Cardiac muscle cell (in vitro differentiated cells and primary cell): ENCODE data around the gene FBXO48. TPM values are rescaled to one million over a fixed set of nuclear protein-coding genes. Genes with fewer than 3 reads are reported as not detected.

ENCODE experiments used
- DNase-seq, 2 donors: peaks; one replicate each; pipeline versions ENCODE4 v3.0.0 to v3.0.0-alpha.2; 2010 to 2017; ENCODE audit warnings: low read depth in 1 of 2, low spot score in 1 of 2
- H3K27ac ChIP-seq: fragments of 200-600 bp; sonication (generic); 2 replicates; pipeline ENCODE4 v1.5.1; 2016
- H3K27me3 ChIP-seq: fragments of 200-600 bp; sonication (generic); 2 replicates; pipeline ENCODE4 v1.6.0; 2016; ENCODE audit warnings: control low read depth
- H3K36me3 ChIP-seq: fragments of 200-600 bp; sonication (generic); 2 replicates; pipeline ENCODE4 v1.5.1; 2016; ENCODE audit warnings: control low read depth
- H3K4me1 ChIP-seq: fragments of 200-600 bp; sonication (generic); 2 replicates; pipeline ENCODE4 v1.8.1; 2017; ENCODE audit warnings: low read depth, mild to moderate bottlenecking, mixed run types
- H3K4me3 ChIP-seq: fragments of 200-600 bp; sonication (generic); 2 replicates; pipeline ENCODE4 v1.5.1; 2016; ENCODE audit warnings: mild to moderate bottlenecking
- H3K9me3 ChIP-seq: fragments of 200-600 bp; sonication (generic); 2 replicates; pipeline ENCODE4 v1.5.1; 2017; ENCODE audit warnings: low read depth, mild to moderate bottlenecking, control low read depth
- polyA plus RNA-seq: library from polyadenylated mRNA; unstranded; fragments of >200 nt; fragmentation: Nextera tagmentation; extraction: Ambion mirVana; gene quantifications from 2 replicates; pipeline ENCODE4 v1.2.1, GENCODE V29; 2016
- total RNA-seq: library from RNA; depleted of rRNA; stranded (reverse); fragments of >200 nt; gene quantifications from 2 replicates; pipeline ENCODE4 v1.2.3, GENCODE V29; 2016
- TF ChIP-seq, protein P1 (sequence below): IDR thresholded peaks from 2 replicates; pipeline ENCODE4 v1.5.1; 2012; ENCODE audit warnings: low read depth, mild to moderate bottlenecking, low read length

The FBXO48 gene
- total and polyA plus RNA-seq, 2 experiments from 2014 or later = 0.50 to 0.66 TPM

DNA sequence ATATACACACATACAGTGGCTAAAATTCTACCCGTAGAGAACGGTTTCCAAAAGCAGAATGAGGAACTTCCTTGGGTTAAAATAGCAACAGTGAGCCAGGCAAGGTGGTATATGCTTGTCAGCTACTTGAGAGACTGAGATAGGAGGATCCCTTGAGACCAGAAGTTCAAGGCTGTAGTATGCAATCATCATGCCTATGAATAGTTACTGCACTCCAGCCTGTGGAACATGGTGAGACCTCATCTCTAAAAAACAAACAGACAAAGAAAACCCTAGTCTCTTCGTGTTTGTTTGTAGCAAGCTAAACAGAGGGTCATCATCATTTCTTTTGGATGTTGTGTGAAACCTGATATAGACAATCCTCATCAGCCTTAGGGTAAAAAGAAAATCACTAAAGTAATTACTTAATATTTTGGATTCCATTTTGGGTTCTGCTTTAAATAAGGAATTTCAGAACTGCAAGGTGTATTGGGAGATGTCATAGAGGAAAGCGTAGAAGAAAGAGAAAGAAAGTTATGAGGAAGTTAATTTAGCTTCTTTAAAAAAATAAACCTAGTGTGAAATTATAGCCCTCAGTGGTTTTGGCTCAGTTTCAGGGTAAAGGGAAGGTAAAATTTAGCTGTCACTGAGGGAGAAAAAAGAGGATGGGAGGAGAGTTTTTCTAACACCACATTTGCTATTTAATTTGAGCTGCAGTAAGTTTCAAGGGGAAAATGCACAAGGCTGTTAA, 55.5 kb downstream of the FBXO48 start:
- Histone ChIP-seq H3K4me3 (no peak overlapping the region), H3K9me3 (no peaks in the 10 kb centered on the region), H3K36me3 (no peaks in the 10 kb centered on the region), H3K27me3 (no peaks in the 10 kb centered on the region), H3K27ac (peak overlapping the region; percentile 75), H3K4me1 (peaks cover 40% of the 10 kb centered on the region)
- TF ChIP-seq, protein P1, sequence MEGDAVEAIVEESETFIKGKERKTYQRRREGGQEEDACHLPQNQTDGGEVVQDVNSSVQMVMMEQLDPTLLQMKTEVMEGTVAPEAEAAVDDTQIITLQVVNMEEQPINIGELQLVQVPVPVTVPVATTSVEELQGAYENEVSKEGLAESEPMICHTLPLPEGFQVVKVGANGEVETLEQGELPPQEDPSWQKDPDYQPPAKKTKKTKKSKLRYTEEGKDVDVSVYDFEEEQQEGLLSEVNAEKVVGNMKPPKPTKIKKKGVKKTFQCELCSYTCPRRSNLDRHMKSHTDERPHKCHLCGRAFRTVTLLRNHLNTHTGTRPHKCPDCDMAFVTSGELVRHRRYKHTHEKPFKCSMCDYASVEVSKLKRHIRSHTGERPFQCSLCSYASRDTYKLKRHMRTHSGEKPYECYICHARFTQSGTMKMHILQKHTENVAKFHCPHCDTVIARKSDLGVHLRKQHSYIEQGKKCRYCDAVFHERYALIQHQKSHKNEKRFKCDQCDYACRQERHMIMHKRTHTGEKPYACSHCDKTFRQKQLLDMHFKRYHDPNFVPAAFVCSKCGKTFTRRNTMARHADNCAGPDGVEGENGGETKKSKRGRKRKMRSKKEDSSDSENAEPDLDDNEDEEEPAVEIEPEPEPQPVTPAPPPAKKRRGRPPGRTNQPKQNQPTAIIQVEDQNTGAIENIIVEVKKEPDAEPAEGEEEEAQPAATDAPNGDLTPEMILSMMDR = no peak
- DNase-seq = peak in 1 of 2 donors; percentile 31

Other genes starting within 250 kb of the FBXO48 start
- 16.3 and 17.0 TPM in 2 replicates for gene PPP3R1, start 214.8 kb downstream of the FBXO48 start, total RNA-seq
- gene PPP3R1, start 214.8 kb downstream of the FBXO48 start, polyA plus RNA-seq = 2.3 and 4.4 TPM in 2 replicates
- 6.9 and 8.8 TPM in 2 replicates for gene CNRIP1, start 147.3 kb downstream of the FBXO48 start, total RNA-seq
- gene CNRIP1, start 147.3 kb downstream of the FBXO48 start, polyA plus RNA-seq = 9.3 and 14.3 TPM in 2 replicates
- gene PLEK, start 102.0 kb downstream of the FBXO48 start, total RNA-seq = not detected in 2 replicates
- gene PLEK, start 102.0 kb downstream of the FBXO48 start, polyA plus RNA-seq = 0.21 TPM in 1 of 2 replicates, not detected in the other
- gene APLF, start 291 bp upstream of the FBXO48 start, total RNA-seq = 4.3 and 5.9 TPM in 2 replicates
- gene APLF, start 291 bp upstream of the FBXO48 start, polyA plus RNA-seq = 3.1 and 5.3 TPM in 2 replicates
- gene PROKR1, start 176.3 kb upstream of the FBXO48 start, total RNA-seq = 0.04 and 0.06 TPM in 2 replicates
- gene PROKR1, start 176.3 kb upstream of the FBXO48 start, polyA plus RNA-seq = not detected in 2 replicates